ENCODE results near the gene PGM1. TPM values are rescaled to one million over a fixed set of nuclear protein-coding genes. Genes with fewer than 3 reads are reported as not detected.

Gene PGM1
- total RNA-seq, 1 donor from 2014 or later: 49.8 TPM

DNA sequence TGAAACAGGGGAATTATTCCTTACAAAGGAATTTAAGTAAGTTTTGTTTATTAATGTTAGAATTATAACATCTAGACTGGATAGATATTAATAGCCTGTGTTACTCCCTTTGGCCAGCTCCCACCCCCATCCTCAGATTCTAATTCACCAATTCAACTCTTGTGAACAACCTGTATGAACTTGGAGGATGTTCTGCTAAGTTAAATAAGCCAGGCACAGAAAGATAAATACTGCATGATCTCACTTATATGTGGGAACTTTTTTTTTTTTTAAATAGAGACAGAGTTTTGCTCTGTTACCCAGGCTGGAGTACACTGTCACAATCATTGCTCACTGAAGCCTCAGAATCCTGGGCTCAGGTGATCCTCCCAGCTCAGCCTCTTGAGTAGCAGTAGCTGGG, 37.7 kb upstream of the PGM1 start:
- intact Hi-C loops (cut with DNase I): no loop called here

DNA sequence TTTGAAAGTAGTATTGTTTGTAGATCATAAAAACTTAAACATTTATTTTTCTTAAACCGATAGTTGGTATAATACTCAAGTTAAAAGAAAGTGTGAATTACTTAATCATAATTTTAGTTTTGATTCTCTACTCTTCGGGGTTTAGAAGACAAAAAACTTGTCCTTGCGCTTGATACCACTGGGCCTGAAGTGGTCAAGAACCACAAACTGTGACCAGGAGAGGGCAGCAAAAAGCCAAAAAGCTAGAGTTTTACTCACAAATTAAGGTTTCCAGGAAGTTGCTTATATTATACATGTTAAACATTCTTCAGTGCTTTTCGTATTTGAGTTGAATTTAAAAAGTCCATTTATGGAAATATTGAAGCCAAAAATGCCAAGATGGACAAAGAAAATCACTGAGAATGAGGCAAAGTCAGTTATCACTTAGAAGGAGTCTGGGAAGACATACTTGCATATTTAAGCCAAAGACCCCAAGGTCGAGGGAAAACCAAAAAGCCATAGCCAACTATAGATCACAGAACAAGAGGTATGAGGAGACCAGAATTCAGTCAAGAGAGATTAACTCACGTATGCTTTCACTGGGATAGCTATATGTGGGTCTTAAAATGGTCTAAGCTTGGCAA, 35.7 kb upstream of the PGM1 start:
- intact Hi-C loops (cut with DNase I): no loop called here
- DNase-seq: no peak
- H3K27ac ChIP-seq: no peak overlapping the region
- no peaks in the 10 kb centered on the region for H3K9me3 ChIP-seq
- H3K4me1 ChIP-seq: no peaks in the 10 kb centered on the region
- TF ChIP-seq, protein P1, sequence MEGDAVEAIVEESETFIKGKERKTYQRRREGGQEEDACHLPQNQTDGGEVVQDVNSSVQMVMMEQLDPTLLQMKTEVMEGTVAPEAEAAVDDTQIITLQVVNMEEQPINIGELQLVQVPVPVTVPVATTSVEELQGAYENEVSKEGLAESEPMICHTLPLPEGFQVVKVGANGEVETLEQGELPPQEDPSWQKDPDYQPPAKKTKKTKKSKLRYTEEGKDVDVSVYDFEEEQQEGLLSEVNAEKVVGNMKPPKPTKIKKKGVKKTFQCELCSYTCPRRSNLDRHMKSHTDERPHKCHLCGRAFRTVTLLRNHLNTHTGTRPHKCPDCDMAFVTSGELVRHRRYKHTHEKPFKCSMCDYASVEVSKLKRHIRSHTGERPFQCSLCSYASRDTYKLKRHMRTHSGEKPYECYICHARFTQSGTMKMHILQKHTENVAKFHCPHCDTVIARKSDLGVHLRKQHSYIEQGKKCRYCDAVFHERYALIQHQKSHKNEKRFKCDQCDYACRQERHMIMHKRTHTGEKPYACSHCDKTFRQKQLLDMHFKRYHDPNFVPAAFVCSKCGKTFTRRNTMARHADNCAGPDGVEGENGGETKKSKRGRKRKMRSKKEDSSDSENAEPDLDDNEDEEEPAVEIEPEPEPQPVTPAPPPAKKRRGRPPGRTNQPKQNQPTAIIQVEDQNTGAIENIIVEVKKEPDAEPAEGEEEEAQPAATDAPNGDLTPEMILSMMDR (IDR thresholded peaks at IDR 0.05): peak; percentile 51
- no peak overlapping the region for H3K4me3 ChIP-seq
- no peak for ATAC-seq
- no peaks in the 10 kb centered on the region for H3K27me3 ChIP-seq (ENCODE audit: low read depth)
- H3K36me3 ChIP-seq: peaks cover 8% of the 10 kb centered on the region

More for the DNA sequence above, 37.7 kb upstream of the PGM1 start:
- no peaks in the 10 kb centered on the region for H3K4me1 ChIP-seq
- ATAC-seq (no peak), DNase-seq (no peak)
- H3K27me3 ChIP-seq (ENCODE audit: low read depth): no peaks in the 10 kb centered on the region
- TF ChIP-seq, protein P1 (IDR thresholded peaks at IDR 0.05): no peak
- peaks cover 15% of the 10 kb centered on the region for H3K36me3 ChIP-seq
- H3K27ac ChIP-seq: no peak overlapping the region
- no peaks in the 10 kb centered on the region for H3K9me3 ChIP-seq
- H3K4me3 ChIP-seq: no peak overlapping the region

DNA sequence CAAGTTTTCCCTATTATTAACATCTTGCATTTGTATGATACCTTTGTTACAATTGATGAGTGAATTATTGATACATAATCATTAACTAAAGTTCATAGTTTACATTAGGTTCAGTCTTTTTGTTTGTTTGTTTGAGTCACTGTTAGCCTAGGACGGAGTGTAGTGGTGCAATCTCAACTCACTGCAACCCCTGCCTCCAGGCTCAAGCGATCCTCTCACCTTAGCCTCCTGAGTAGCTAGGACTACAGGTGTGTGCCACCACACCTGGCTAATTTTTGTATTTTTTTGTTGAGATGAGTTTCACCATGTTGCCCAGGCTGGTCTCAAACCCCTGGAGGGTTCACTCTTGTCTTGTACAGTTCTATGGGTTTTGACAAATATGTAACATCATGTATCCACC, 33.9 kb upstream of the PGM1 start:
- no peak overlapping the region for H3K27ac ChIP-seq
- no peaks in the 10 kb centered on the region for H3K27me3 ChIP-seq (ENCODE audit: low read depth)
- ATAC-seq (no peak), DNase-seq (no peak)
- TF ChIP-seq, protein P1 (IDR thresholded peaks at IDR 0.05): no peak
- peaks cover 1% of the 10 kb centered on the region for H3K36me3 ChIP-seq
- H3K4me1 ChIP-seq: no peaks in the 10 kb centered on the region
- H3K4me3 ChIP-seq: no peak overlapping the region
- intact Hi-C loops (cut with DNase I): no loop called here
- H3K9me3 ChIP-seq: no peaks in the 10 kb centered on the region

DNA sequence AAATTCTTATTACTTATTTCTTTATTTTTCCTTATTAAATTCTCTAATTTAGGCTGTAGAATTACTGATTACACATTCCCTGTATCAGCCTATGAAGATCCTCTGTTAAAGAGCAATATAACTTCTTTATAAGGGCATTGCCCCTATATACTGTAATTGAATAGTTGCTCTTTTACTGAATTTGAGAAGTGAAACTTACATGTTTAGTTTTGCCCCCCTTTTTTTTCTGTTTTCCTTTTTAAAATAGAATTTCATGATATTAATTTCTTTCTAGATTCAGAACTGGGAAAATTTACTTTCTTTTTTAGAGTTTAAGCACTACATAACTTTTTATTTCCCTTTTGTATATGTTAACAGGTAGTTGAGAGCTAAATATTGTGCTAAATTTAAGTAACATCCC, 29.5 kb upstream of the PGM1 start:
- TF ChIP-seq, protein P1 (IDR thresholded peaks at IDR 0.05): no peak
- no peak overlapping the region for H3K4me3 ChIP-seq
- no peak for ATAC-seq
- H3K27me3 ChIP-seq (ENCODE audit: low read depth): no peaks in the 10 kb centered on the region
- no peaks in the 10 kb centered on the region for H3K4me1 ChIP-seq
- H3K36me3 ChIP-seq: no peaks in the 10 kb centered on the region
- DNase-seq: no peak
- intact Hi-C loops (cut with DNase I): no loop called here
- H3K9me3 ChIP-seq: no peaks in the 10 kb centered on the region
- no peak overlapping the region for H3K27ac ChIP-seq

DNA sequence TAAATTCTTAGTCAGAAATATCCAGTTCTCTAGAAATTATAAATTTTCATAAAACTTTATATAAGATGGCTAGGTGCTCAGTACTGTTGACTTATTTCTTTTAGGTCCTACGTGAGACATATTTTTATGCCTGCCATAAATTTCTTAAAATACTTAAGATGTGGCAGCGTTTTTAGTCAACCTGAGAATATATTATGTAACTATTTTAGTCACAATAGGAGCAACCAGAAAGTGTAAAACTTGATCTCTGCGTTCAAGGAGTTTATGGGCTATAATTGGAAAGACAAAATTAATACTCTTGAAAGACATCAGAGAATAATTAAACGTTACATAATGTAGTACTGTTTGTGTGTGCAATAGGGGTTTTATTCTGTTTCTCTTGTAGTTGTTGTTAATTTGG, 24.1 kb upstream of the PGM1 start:
- TF ChIP-seq, protein P1 (IDR thresholded peaks at IDR 0.05): no peak
- Histone ChIP-seq H3K4me3 (no peak overlapping the region), H3K27ac (no peak overlapping the region), H3K27me3 (ENCODE audit: low read depth) (no peaks in the 10 kb centered on the region), H3K4me1 (no peaks in the 10 kb centered on the region), H3K36me3 (peaks cover 8% of the 10 kb centered on the region), H3K9me3 (no peaks in the 10 kb centered on the region)
- ATAC-seq: no peak
- DNase-seq: no peak
- intact Hi-C loops (cut with DNase I): no loop called here
